HFFc6 (cell line): ENCODE measurements around the gene MARCO. TPM values are rescaled to one million over a fixed set of nuclear protein-coding genes. Genes with fewer than 3 reads are reported as not detected.
A peak's percentile ranks its signal among the peaks of the same experiment; 100 is the strongest.

Experiments used
- DNase-seq: peaks from one replicate; pipeline ENCODE4 v3.0.0-alpha.2; 2018
- H3K27ac Mint-ChIP-seq: 2 replicates; pipeline ENCODE4 v1.8.0; 2020; ENCODE audit warnings: mild to moderate bottlenecking, mixed read lengths
- H3K27me3 Mint-ChIP-seq: 2 replicates; pipeline ENCODE4 v1.8.0; 2021; ENCODE audit warnings: mild to moderate bottlenecking, moderate library complexity, mixed read lengths; ENCODE audit not compliant: insufficient read depth
- H3K36me3 Mint-ChIP-seq: 2 replicates; pipeline ENCODE4 v1.8.0; 2021; ENCODE audit warnings: low read depth, mixed read lengths
- H3K4me1 Mint-ChIP-seq: 2 replicates; pipeline ENCODE4 v1.8.0; 2020; ENCODE audit warnings: low read depth, mixed read lengths
- H3K4me3 Mint-ChIP-seq: 2 replicates; pipeline ENCODE4 v1.8.0; 2020; ENCODE audit warnings: mild to moderate bottlenecking, moderate library complexity, mixed read lengths
- H3K9me3 Mint-ChIP-seq: 2 replicates; pipeline ENCODE4 v1.8.0; 2020; ENCODE audit warnings: mild to moderate bottlenecking, mixed read lengths
- total RNA-seq, 6 experiments: library from RNA; stranded (reverse); fragmentation: NEBNext Ultra II Directional; extraction: Animal tissue kit (Norgen Biotek cat#: 25700); gene quantifications; 2 replicates in 1 of 6; 3 replicates in 5 of 6; pipeline ENCODE4 v1.2.3, GENCODE V29; 2021
- TF ChIP-seq, protein P1 (sequence below): fragments of 200-600 bp; sonication (generic); IDR thresholded peaks from 2 replicates; pipeline ENCODE4 v1.5.0; 2021; ENCODE audit warnings: antibody characterized with exemption, mild to moderate bottlenecking

MARCO gene
- total RNA-seq, 6 experiments from 2014 or later = not detected

DNA sequence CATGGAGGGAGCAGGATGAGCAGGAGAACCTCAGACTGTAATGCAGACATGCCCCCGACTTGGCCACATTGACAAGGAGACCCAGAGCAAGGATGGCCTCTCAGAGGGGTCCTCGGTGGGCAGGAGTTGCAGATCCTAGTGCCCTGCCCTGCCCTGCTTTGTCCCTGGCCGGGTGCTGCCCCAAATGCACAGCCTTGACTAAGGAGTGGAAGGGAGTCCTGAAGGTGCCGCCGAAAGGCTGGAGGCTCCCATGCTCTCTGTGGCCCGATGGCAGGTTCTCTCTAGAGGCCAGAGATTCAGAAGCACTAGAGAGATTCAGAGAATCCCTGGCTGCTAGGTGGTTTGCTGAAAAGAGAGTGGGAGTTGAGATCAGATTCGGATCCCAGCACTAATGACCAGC is 64.4 kb downstream of the MARCO start:
- Mint-ChIP-seq H3K9me3 (no peaks in the 10 kb centered on the region; the same call in 1 of the 2 replicates), H3K4me1 (no peaks in the 10 kb centered on the region), H3K4me3 (no peak overlapping the region), H3K27ac (no peak overlapping the region), H3K36me3 (no peaks in the 10 kb centered on the region), H3K27me3 (peaks cover 9% of the 10 kb centered on the region)
- TF ChIP-seq, protein P1, sequence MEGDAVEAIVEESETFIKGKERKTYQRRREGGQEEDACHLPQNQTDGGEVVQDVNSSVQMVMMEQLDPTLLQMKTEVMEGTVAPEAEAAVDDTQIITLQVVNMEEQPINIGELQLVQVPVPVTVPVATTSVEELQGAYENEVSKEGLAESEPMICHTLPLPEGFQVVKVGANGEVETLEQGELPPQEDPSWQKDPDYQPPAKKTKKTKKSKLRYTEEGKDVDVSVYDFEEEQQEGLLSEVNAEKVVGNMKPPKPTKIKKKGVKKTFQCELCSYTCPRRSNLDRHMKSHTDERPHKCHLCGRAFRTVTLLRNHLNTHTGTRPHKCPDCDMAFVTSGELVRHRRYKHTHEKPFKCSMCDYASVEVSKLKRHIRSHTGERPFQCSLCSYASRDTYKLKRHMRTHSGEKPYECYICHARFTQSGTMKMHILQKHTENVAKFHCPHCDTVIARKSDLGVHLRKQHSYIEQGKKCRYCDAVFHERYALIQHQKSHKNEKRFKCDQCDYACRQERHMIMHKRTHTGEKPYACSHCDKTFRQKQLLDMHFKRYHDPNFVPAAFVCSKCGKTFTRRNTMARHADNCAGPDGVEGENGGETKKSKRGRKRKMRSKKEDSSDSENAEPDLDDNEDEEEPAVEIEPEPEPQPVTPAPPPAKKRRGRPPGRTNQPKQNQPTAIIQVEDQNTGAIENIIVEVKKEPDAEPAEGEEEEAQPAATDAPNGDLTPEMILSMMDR = no peak
- no peak for DNase-seq

DNA sequence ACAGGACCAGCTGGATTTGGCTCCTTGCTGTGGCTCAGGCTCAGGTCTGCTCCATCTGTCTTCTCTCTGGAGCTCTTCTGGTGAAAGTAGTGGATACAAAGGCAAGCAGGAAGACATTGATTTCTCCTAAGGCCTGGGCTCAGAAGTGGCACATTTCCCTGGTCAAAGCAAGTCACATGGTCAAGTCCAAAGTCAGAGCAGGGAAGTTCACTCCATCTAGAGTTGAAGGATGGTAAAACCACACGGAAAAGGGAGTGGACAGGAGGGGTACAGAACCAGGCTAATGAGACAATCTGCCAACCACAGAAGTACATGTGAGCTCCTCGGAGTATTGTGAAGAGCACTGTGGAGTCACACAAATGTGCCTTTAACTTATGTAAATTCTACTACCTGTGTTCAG is 66.1 kb downstream of the MARCO start:
- Mint-ChIP-seq H3K4me3 (no peak overlapping the region), H3K9me3 (no peaks in the 10 kb centered on the region; the same call in 1 of the 2 replicates), H3K27me3 (peaks cover 11% of the 10 kb centered on the region), H3K36me3 (no peaks in the 10 kb centered on the region), H3K27ac (no peak overlapping the region), H3K4me1 (no peaks in the 10 kb centered on the region)
- TF ChIP-seq, protein P1 = peak; percentile 42
- peak; percentile 3 for DNase-seq

DNA sequence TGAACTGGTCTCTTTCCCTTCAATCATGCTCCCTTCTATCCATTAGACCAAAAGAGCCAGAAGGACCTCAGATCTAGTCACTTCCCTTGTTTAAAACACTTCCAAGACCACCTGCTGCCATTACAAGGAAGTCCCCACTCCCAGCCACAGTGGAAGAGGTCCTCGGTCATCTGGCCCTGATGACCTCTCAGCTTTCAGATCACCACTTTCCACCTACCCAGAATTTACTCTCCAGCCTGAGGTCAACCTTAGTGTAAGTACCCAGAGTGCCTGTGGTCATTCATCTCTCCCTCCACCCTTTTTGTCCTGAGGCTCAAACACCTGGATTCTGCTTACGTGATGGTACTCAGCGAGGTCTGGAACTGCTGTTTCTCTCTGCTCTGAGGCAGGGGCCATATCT is 67.1 kb downstream of the MARCO start:
- Mint-ChIP-seq H3K9me3 (no peaks in the 10 kb centered on the region; the same call in 1 of the 2 replicates), H3K27me3 (peaks cover 11% of the 10 kb centered on the region), H3K27ac (no peak overlapping the region), H3K4me3 (no peak overlapping the region), H3K36me3 (no peaks in the 10 kb centered on the region), H3K4me1 (no peaks in the 10 kb centered on the region)
- DNase-seq = no peak
- TF ChIP-seq, protein P1 = no peak

DNA sequence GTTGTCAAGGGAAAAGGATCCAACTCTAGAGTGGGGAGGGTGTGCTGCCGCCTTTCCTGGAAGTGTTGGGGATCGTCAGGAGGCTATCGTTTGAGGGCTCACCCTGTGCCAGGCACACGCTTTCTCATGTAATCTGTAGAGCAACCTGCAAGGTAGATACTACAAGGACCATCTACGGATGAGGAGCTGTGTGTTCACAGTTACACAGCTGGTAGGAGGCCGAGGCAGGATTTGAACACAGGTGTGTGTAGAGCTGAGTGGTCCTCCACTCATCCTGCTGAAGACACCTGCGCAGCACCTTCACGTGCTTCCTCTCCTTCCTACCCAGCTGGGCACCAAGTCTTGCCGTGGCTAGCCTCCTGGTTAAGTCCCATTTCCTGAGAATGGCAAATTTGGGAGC is 68.3 kb downstream of the MARCO start:
- no peak for DNase-seq
- Mint-ChIP-seq H3K4me1 (no peaks in the 10 kb centered on the region), H3K36me3 (no peaks in the 10 kb centered on the region), H3K27ac (no peak overlapping the region), H3K4me3 (no peak overlapping the region), H3K27me3 (peaks cover 14% of the 10 kb centered on the region), H3K9me3 (no peaks in the 10 kb centered on the region; the same call in 1 of the 2 replicates)
- TF ChIP-seq, protein P1 = no peak

DNA sequence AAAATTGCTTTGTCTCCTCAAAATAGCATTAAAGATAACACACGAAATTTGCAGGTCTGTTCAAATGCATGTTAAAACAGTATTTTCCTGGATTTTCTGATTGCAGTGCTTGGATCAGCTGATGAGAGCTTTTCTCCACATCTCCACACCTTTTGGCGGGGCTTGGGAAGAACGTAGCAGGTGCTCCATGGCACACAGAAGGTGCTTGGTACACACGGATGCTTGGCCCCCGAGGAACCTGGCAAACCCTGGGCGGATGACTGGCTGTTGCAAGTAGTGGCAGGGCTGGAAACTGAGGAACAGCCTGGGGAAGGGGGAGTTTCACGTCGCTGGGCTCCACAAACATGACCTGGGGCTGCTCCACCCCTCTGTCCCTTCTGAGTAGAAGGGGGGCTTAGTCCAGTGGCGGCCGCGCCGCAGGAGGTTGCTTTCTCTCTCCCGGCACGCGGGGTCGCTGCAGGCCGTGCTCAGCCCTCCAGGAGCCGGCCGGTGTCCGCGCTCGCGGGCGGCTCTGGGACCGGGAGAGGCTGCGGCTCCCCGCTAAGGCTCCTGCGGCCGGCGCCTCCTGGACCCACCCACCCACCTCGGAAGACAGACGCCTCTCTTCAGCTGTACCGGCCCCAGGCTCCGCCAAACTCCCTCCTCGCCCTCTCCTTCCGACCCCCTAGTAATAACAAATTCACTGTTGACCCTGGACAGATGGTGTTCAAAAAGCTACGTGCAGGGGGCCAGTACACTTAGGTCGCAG is 69.3 kb downstream of the MARCO start:
- no peak overlapping the region for H3K27ac Mint-ChIP-seq
- peaks cover 15% of the 10 kb centered on the region for H3K27me3 Mint-ChIP-seq
- H3K36me3 Mint-ChIP-seq = no peaks in the 10 kb centered on the region
- TF ChIP-seq, protein P1 = peak; percentile 76
- DNase-seq = no peak
- no peaks in the 10 kb centered on the region for H3K4me1 Mint-ChIP-seq
- no peaks in the 10 kb centered on the region; the same call in 1 of the 2 replicates for H3K9me3 Mint-ChIP-seq
- H3K4me3 Mint-ChIP-seq = no peak overlapping the region
